ENCODE results near the gene OR6T1.

Gene OR6T1

GRCh38 chr11:123943738-123944137, at the start of gene OR6T1:
Gene OR6T1 (minus strand): TSS chr11:123943838. CDS start chr11:123943838, 0 bp downstream.
- DNase-seq (ENCODE audit: low read depth) = no peak

GRCh38 chr11:123979311-123979710, 35.7 kb upstream of the OR6T1 start:
- no peak for DNase-seq (ENCODE audit: low read depth)

- no peak for DNase-seq (ENCODE audit: low read depth)
These were observed 34.2 kb upstream of the OR6T1 start, which contains the start of gene OR10S1 for GRCh38 chr11:123977731-123978347. Gene OR10S1 (minus strand): TSS chr11:123977781. CDS start chr11:123977664, 117 bp downstream.

GRCh38 chr11:123976770-123977560, 33.3 kb upstream of the OR6T1 start:
- no peak for DNase-seq (ENCODE audit: low read depth)

- peak; percentile 17 for DNase-seq (ENCODE audit: low read depth)
These were observed 30.2 kb upstream of the OR6T1 start for GRCh38 chr11:123973816-123974215.

- DNase-seq (ENCODE audit: low read depth) = no peak
These were observed 13.1 kb upstream of the OR6T1 start for GRCh38 chr11:123956752-123957151.

GRCh38 chr11:123945132-123945531, 1.5 kb upstream of the OR6T1 start:
- no peak for DNase-seq (ENCODE audit: low read depth)

- no peak for DNase-seq (ENCODE audit: low read depth)
These were observed 1.2 kb downstream of the OR6T1 start for GRCh38 chr11:123942413-123942812.

- DNase-seq (ENCODE audit: low read depth) = no peak
These were observed 4.3 kb downstream of the OR6T1 start, which contains the start of gene OR4D5 for GRCh38 chr11:123939317-123939716. Gene OR4D5 (plus strand): TSS chr11:123939617. CDS start chr11:123939617, 0 bp downstream.

- DNase-seq (ENCODE audit: low read depth) = no peak
These were observed 19.6 kb downstream of the OR6T1 start for GRCh38 chr11:123924027-123924426.

GRCh38 chr11:123920943-123921342, 22.7 kb downstream of the OR6T1 start:
- DNase-seq (ENCODE audit: low read depth) = no peak

GRCh38 chr11:123905826-123906225, 37.8 kb downstream of the OR6T1 start:
- DNase-seq (ENCODE audit: low read depth) = no peak

- no peak for DNase-seq (ENCODE audit: low read depth)
These were observed 38.7 kb downstream of the OR6T1 start for GRCh38 chr11:123904932-123905331.

GRCh38 chr11:123903932-123904331, 39.7 kb downstream of the OR6T1 start:
- no peak for DNase-seq (ENCODE audit: low read depth)

GRCh38 chr11:123901867-123902266, 41.8 kb downstream of the OR6T1 start, which contains the start of gene OR8D4:
Gene OR8D4 (plus strand): TSS chr11:123902167. CDS start chr11:123906432, 4,265 bp downstream.
- no peak for DNase-seq (ENCODE audit: low read depth)

GRCh38 chr11:123899792-123900191, 43.8 kb downstream of the OR6T1 start:
- no peak for DNase-seq (ENCODE audit: low read depth)
